ENCODE measurements around the gene C22orf39. TPM values are rescaled to one million over a fixed set of nuclear protein-coding genes. Genes with fewer than 3 reads are reported as not detected.

Gene C22orf39
- total and polyA plus RNA-seq, 5 donors from 2014 or later, result 37.2 to 73.0 (median 58.6) TPM

GRCh38 chr22:19431649-19432132, 15.8 kb downstream of the C22orf39 start, which contains the start of gene HIRA:
Gene HIRA, minus strand, starts transcription at chr22:19431733. Its CDS starts 257 bp downstream, at chr22:19431476.
- Histone ChIP-seq H3K27me3 (ENCODE audit: control insufficient read depth, insufficient read depth, low read length) (no peaks in the 10 kb centered on the region), H3K4me1 (ENCODE audit: control insufficient read depth, insufficient read depth, low read length, poor library complexity, severe bottlenecking) (peaks cover 23% of the 10 kb centered on the region), H3K27ac (ENCODE audit: insufficient read depth, low read length, poor library complexity, severe bottlenecking) (peak within 1 kb of the TSS; percentile 89), H3K36me3 (ENCODE audit: control insufficient read depth, insufficient read depth, low read length) (peaks cover 6% of the 10 kb centered on the region), H3K9me3 (ENCODE audit: control insufficient read depth in 2 of 2, low read length in 2 of 2) (no peaks in the 10 kb centered on the region), H3K4me3 (ENCODE audit: low read depth, low read length) (peak within 1 kb of the TSS; percentile 87)
- H3K27ac Mint-ChIP-seq, result peak within 1 kb of the TSS; percentile 89 to 94 (median 94)
- peak within 1 kb of the TSS; percentile 92 to 99 (median 98) for H3K4me3 Mint-ChIP-seq
- DNase-seq (peak; percentile 78 to 89 (median 88)), ATAC-seq (ENCODE audit: low read depth in 2 of 2) (peak; percentile 63 to 64)
- peaks cover 2% of the 10 kb centered on the region for H3K36me3 Mint-ChIP-seq
- peaks cover 0 to 2% (median 0%) of the 10 kb centered on the region in 7 donors for H3K9me3 Mint-ChIP-seq
- no peaks in the 10 kb centered on the region for H3K27me3 Mint-ChIP-seq
- peaks cover 15 to 56% (median 47%) of the 10 kb centered on the region in 4 donors for H3K4me1 Mint-ChIP-seq

DNA sequence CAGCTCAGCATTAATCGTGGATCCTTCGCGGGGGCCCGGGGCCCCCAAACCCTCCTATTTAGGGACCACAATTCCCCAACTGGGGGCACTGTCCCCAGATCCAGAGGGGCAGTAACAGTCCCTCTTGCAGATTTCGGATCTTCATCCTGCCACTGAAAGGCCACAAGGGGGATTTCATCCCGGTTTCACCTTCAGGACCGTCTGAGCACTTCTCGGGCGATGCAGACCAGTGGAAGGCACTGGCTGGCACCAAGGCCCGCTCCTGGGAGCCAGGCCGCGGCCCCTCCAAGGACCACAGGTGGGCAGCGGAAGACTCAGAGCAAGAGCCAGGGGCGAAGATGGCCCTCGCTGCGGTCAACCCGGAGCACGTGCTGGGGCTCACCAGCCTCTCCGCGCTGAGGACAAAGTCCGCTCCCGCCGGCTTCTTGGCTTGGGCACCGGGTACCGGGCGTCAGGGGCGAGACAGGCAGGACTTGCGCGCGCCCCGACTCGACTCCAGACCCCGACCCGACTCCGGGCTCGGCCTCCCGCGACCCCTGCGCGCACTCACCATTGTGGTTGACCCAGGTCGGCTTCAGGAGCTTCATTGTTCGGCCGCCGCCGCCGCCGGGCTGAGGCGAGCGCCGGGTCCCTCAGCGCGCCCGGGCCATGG, 16.5 kb downstream of the C22orf39 start:
- H3K27me3 ChIP-seq (ENCODE audit: control insufficient read depth, insufficient read depth, low read length), result no peaks in the 10 kb centered on the region
- no peaks in the 10 kb centered on the region for H3K9me3 ChIP-seq (ENCODE audit: control insufficient read depth in 2 of 2, low read length in 2 of 2)
- peaks cover 0 to 2% (median 0%) of the 10 kb centered on the region in 7 donors for H3K9me3 Mint-ChIP-seq

GRCh38 chr22:19429950-19430889, 17.3 kb downstream of the C22orf39 start:
- Mint-ChIP-seq H3K9me3 (peaks cover 0 to 2% (median 0%) of the 10 kb centered on the region in 7 donors), H3K4me1 (peaks cover 20 to 66% (median 54%) of the 10 kb centered on the region in 4 donors), H3K27ac (peak overlapping the region; percentile 89 to 93 (median 91)), H3K36me3 (no peaks in the 10 kb centered on the region), H3K27me3 (no peaks in the 10 kb centered on the region), H3K4me3 (peak overlapping the region; percentile 89 to 97 (median 92))
- peak overlapping the region; percentile 65 for H3K27ac ChIP-seq (ENCODE audit: insufficient read depth, low read length, poor library complexity, severe bottlenecking)
- peaks cover 23% of the 10 kb centered on the region for H3K4me1 ChIP-seq (ENCODE audit: control insufficient read depth, insufficient read depth, low read length, poor library complexity, severe bottlenecking)
- peaks cover 2% of the 10 kb centered on the region for H3K36me3 ChIP-seq (ENCODE audit: control insufficient read depth, insufficient read depth, low read length)
- no peaks in the 10 kb centered on the region for H3K9me3 ChIP-seq (ENCODE audit: control insufficient read depth in 2 of 2, low read length in 2 of 2)
- peak overlapping the region; percentile 87 for H3K4me3 ChIP-seq (ENCODE audit: low read depth, low read length)
- ATAC-seq (ENCODE audit: low read depth in 2 of 2) (no peak), DNase-seq (peak; percentile 16 to 74 (median 39))
- no peaks in the 10 kb centered on the region for H3K27me3 ChIP-seq (ENCODE audit: control insufficient read depth, insufficient read depth, low read length)

More for the DNA sequence above, 16.5 kb downstream of the C22orf39 start:
- H3K36me3 Mint-ChIP-seq, result no peaks in the 10 kb centered on the region
- H3K27ac ChIP-seq (ENCODE audit: insufficient read depth, low read length, poor library complexity, severe bottlenecking), result peak overlapping the region; percentile 65
- H3K27ac Mint-ChIP-seq, result peak overlapping the region; percentile 89 to 93 (median 91)
- H3K4me1 Mint-ChIP-seq, result peaks cover 20 to 61% (median 54%) of the 10 kb centered on the region in 4 donors
- peak overlapping the region; percentile 87 for H3K4me3 ChIP-seq (ENCODE audit: low read depth, low read length)
- ATAC-seq (ENCODE audit: low read depth in 2 of 2) (no peak), DNase-seq (peak in 2 of 3 donors; percentile 10 to 34)
- no peaks in the 10 kb centered on the region for H3K27me3 Mint-ChIP-seq
- peaks cover 6% of the 10 kb centered on the region for H3K36me3 ChIP-seq (ENCODE audit: control insufficient read depth, insufficient read depth, low read length)
- H3K4me1 ChIP-seq (ENCODE audit: control insufficient read depth, insufficient read depth, low read length, poor library complexity, severe bottlenecking), result peaks cover 23% of the 10 kb centered on the region
- peak overlapping the region; percentile 89 to 97 (median 92) for H3K4me3 Mint-ChIP-seq

DNA sequence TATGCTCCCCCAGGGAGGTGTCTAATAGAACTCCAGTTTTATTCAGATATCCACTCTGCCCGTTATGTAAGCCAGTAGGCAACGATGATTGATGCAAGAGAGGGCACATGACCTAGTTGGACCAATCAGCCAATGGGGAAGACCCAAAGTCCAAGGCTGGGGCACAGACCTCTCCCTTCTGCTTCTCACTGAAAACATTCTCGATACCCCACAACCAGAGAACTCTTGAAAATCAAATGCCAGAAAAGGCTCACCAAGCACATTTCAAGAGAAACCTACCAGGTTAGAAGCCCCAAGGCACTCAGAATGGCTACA, 23.4 kb downstream of the C22orf39 start:
- ATAC-seq (ENCODE audit: low read depth in 2 of 2) (no peak), DNase-seq (no peak)
- Mint-ChIP-seq H3K36me3 (no peaks in the 10 kb centered on the region), H3K4me1 (peaks cover 27 to 93% (median 77%) of the 10 kb centered on the region in 4 donors), H3K4me3 (no peak overlapping the region), H3K27me3 (no peaks in the 10 kb centered on the region), H3K27ac (peak overlapping the region in 1 of 3 donors; percentile 88), H3K9me3 (no peaks in the 10 kb centered on the region)
- Histone ChIP-seq H3K4me1 (ENCODE audit: control insufficient read depth, insufficient read depth, low read length, poor library complexity, severe bottlenecking) (peaks cover 37% of the 10 kb centered on the region), H3K27ac (ENCODE audit: insufficient read depth, low read length, poor library complexity, severe bottlenecking) (no peak overlapping the region), H3K36me3 (ENCODE audit: control insufficient read depth, insufficient read depth, low read length) (peaks cover 5% of the 10 kb centered on the region), H3K27me3 (ENCODE audit: control insufficient read depth, insufficient read depth, low read length) (no peaks in the 10 kb centered on the region), H3K9me3 (ENCODE audit: control insufficient read depth in 2 of 2, low read length in 2 of 2) (no peaks in the 10 kb centered on the region), H3K4me3 (ENCODE audit: low read depth, low read length) (no peak overlapping the region)

DNA sequence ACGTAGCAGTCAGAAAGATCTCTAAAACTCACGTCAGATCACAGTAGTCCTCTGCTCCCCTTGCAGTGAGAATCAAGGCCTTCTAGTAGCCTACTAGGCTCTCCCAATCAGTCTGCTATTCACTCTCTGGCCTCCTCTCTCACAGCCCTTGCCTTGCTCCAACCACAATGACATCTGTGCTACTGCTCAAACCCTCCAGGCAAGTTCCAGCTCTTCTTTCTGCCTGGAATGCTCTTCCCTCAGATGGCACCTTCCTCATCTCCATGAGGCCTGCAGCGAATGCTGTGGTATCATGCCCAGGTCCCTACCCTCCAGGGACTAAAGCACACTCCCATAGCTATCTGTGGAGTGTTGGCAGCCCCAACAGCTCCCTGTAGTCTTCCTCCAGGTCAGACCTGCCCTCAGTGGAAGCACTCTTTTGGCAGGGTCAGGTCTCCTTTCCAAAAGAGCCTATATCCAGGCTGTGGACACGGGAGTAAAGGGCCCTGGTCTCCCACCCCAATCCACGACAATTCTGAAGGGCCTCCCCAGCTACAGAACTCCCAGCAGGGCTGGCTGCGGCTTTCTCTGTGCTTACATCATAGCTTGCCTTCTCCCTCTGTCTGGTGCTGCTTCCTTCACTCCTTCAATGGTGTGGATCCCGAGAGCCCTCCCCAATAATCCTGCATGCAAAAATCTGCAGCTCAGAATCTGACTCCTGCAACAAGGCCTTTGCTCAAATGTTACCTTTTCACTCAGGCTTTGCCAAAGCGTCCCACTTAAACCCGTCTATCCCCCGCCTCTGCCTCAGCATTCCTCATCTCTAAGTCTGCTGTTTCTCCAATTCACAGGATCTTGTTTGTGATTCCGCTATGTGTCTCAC, 24.8 kb downstream of the C22orf39 start:
- Histone ChIP-seq H3K27ac (ENCODE audit: insufficient read depth, low read length, poor library complexity, severe bottlenecking) (no peak overlapping the region), H3K9me3 (ENCODE audit: control insufficient read depth in 2 of 2, low read length in 2 of 2) (no peaks in the 10 kb centered on the region), H3K27me3 (ENCODE audit: control insufficient read depth, insufficient read depth, low read length) (no peaks in the 10 kb centered on the region), H3K4me3 (ENCODE audit: low read depth, low read length) (no peak overlapping the region), H3K4me1 (ENCODE audit: control insufficient read depth, insufficient read depth, low read length, poor library complexity, severe bottlenecking) (peaks cover 40% of the 10 kb centered on the region), H3K36me3 (ENCODE audit: control insufficient read depth, insufficient read depth, low read length) (peaks cover 5% of the 10 kb centered on the region)
- Mint-ChIP-seq H3K9me3 (no peaks in the 10 kb centered on the region), H3K4me1 (peaks cover 31 to 94% (median 72%) of the 10 kb centered on the region in 4 donors), H3K27ac (peak overlapping the region; percentile 72 to 88 (median 78)), H3K4me3 (peak overlapping the region in 2 of 4 donors; percentile 24 to 71), H3K27me3 (no peaks in the 10 kb centered on the region), H3K36me3 (no peaks in the 10 kb centered on the region)
- ATAC-seq (ENCODE audit: low read depth in 2 of 2) (no peak), DNase-seq (no peak)

DNA sequence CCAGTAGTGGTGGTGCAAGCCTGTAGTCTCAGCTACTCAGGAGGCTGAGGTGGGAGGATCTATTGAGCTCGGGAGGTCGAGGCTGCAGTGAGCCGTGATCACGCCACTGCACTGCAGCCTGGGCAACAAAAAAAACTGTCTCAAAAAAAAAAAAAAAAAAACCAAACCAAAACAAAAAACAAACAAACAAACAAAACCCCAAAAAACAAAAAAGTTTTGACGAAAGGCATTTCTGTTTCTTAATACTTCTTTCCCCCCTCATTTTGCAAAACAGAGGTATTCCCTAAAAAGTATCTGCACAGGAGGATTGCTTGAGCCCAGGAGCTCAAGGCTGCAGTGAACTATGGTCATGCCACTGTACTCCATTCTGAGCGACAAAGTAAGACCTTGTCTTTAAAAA, 27.2 kb downstream of the C22orf39 start:
- Histone ChIP-seq H3K27me3 (ENCODE audit: control insufficient read depth, insufficient read depth, low read length) (no peaks in the 10 kb centered on the region), H3K36me3 (ENCODE audit: control insufficient read depth, insufficient read depth, low read length) (peaks cover 5% of the 10 kb centered on the region), H3K27ac (ENCODE audit: insufficient read depth, low read length, poor library complexity, severe bottlenecking) (peak overlapping the region; percentile 79), H3K9me3 (ENCODE audit: control insufficient read depth in 2 of 2, low read length in 2 of 2) (no peaks in the 10 kb centered on the region), H3K4me3 (ENCODE audit: low read depth, low read length) (no peak overlapping the region), H3K4me1 (ENCODE audit: control insufficient read depth, insufficient read depth, low read length, poor library complexity, severe bottlenecking) (peaks cover 40% of the 10 kb centered on the region)
- H3K4me3 Mint-ChIP-seq, result peak overlapping the region; percentile 52 to 85 (median 77)
- no peaks in the 10 kb centered on the region for H3K27me3 Mint-ChIP-seq
- ATAC-seq (ENCODE audit: low read depth in 2 of 2) (no peak), DNase-seq (no peak)
- H3K9me3 Mint-ChIP-seq, result no peaks in the 10 kb centered on the region
- no peaks in the 10 kb centered on the region for H3K36me3 Mint-ChIP-seq
- peak overlapping the region; percentile 88 to 95 (median 93) for H3K27ac Mint-ChIP-seq
- H3K4me1 Mint-ChIP-seq, result peaks cover 19 to 86% (median 66%) of the 10 kb centered on the region in 4 donors
